DND-41 (cell line): ENCODE data around the gene FAM76B.

Source experiments
- ATAC-seq: fragments of 200-7000 bp; cut with Tn5 transposase; 3 replicates; pipeline ENCODE4 v1.9.1; 2021; ENCODE audit warnings: low read depth; ENCODE audit not compliant: insufficient read depth
- DNase-seq: peaks from one replicate; pipeline ENCODE4 v3.0.0-alpha.2; 2020
- H2AFZ ChIP-seq: 2 replicates; pipeline ENCODE4 v1.6.0; 2012; ENCODE audit warnings: low read depth, low read length
- H3K27ac ChIP-seq: 2 replicates; pipeline ENCODE4 v1.5.1; 2012; ENCODE audit warnings: low read length, inconsistent platforms
- H3K27me3 ChIP-seq: fragments of 200-600 bp; sonication (generic); 2 replicates; pipeline ENCODE4 v1.6.0; 2012; ENCODE audit warnings: low read length, mild to moderate bottlenecking, inconsistent platforms; ENCODE audit not compliant: insufficient read depth, poor library complexity
- H3K36me3 ChIP-seq: 2 replicates; pipeline ENCODE4 v1.5.1; 2012; ENCODE audit warnings: low read length, inconsistent platforms; ENCODE audit not compliant: insufficient read depth
- H3K4me1 ChIP-seq: 2 replicates; pipeline ENCODE4 v1.5.1; 2012; ENCODE audit warnings: mild to moderate bottlenecking, low read length; ENCODE audit not compliant: insufficient read depth
- H3K4me2 ChIP-seq: 2 replicates; pipeline ENCODE4 v1.6.0; 2012; ENCODE audit warnings: mild to moderate bottlenecking, moderate library complexity, low read length, inconsistent platforms; ENCODE audit not compliant: insufficient read depth
- H3K4me3 ChIP-seq, 2 experiments: fragments of 200-600 bp in 1 of 2; shearing (Covaris generic) in 1 of 2; 2 replicates each; pipeline ENCODE4 v1.5.1; 2012 to 2016; ENCODE audit warnings: inconsistent platforms in 2 of 2, low read length in 2 of 2, mild to moderate bottlenecking in 2 of 2, low read depth in 1 of 2, moderate library complexity in 1 of 2
- H3K79me2 ChIP-seq: 2 replicates; pipeline ENCODE4 v1.6.0; 2012; ENCODE audit warnings: low read length, inconsistent platforms; ENCODE audit not compliant: insufficient read depth
- H3K9ac ChIP-seq: 2 replicates; pipeline ENCODE4 v1.6.0; 2012; ENCODE audit warnings: low read depth, mild to moderate bottlenecking, inconsistent platforms, low read length, moderate library complexity
- H3K9me3 ChIP-seq: 2 replicates; pipeline ENCODE4 v1.5.1; 2012; ENCODE audit warnings: low read length, moderate library complexity, mild to moderate bottlenecking, inconsistent platforms; ENCODE audit not compliant: insufficient read depth, severe bottlenecking
- H4K20me1 ChIP-seq: 2 replicates; pipeline ENCODE4 v1.6.0; 2012; ENCODE audit warnings: low read length; ENCODE audit not compliant: insufficient read depth
- EZH2 ChIP-seq: IDR thresholded peaks from 3 replicates; pipeline ENCODE4 v1.6.1; 2012; ENCODE audit warnings: borderline replicate concordance, low read depth, mild to moderate bottlenecking, moderate library complexity, low read length, inconsistent platforms; ENCODE audit not compliant: severe bottlenecking
- TF ChIP-seq, protein P1 (sequence below): IDR thresholded peaks from 2 replicates; pipeline ENCODE4 v1.5.1; 2012; ENCODE audit warnings: borderline replicate concordance, low read length, moderate library complexity, mild to moderate bottlenecking; ENCODE audit not compliant: poor library complexity, severe bottlenecking; ENCODE audit errors: extremely low read depth

Gene FAM76B

DNA sequence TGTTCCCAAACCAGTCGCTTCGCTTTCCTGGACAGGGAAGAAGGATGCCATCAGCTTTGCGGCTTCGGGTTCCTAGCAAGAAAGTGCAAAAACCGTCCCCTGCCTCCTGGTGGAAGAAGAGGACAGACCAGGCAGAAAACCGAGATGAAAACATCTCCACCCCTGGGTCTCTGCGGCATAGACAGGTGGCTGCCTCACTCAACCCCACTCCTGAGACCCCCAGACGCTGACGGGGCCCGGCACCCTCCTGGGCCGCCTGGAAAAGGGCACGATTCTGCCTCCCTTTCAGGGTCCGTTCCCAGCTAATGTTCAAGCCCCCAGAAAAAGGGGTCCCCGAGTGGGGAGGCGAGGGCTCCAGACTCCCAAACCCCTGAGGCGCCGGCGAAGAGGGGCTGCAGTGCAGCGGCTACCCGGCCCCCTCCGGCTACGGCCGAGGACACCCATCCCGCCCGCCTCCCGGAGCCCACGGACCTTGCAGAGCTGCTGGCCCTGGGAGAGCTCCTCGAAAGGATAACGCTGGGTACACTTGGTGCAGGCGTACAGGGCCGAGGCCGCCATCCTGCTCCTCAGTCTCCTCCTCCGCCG, 569 bp downstream of the FAM76B start:
- H2AFZ ChIP-seq, result peak overlapping the region; percentile 93
- H3K27ac ChIP-seq, result peak overlapping the region; percentile 88
- H3K9ac ChIP-seq, result peak overlapping the region; percentile 86
- no peak for TF ChIP-seq EZH2
- TF ChIP-seq, protein P1, sequence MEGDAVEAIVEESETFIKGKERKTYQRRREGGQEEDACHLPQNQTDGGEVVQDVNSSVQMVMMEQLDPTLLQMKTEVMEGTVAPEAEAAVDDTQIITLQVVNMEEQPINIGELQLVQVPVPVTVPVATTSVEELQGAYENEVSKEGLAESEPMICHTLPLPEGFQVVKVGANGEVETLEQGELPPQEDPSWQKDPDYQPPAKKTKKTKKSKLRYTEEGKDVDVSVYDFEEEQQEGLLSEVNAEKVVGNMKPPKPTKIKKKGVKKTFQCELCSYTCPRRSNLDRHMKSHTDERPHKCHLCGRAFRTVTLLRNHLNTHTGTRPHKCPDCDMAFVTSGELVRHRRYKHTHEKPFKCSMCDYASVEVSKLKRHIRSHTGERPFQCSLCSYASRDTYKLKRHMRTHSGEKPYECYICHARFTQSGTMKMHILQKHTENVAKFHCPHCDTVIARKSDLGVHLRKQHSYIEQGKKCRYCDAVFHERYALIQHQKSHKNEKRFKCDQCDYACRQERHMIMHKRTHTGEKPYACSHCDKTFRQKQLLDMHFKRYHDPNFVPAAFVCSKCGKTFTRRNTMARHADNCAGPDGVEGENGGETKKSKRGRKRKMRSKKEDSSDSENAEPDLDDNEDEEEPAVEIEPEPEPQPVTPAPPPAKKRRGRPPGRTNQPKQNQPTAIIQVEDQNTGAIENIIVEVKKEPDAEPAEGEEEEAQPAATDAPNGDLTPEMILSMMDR, result peak; percentile 45
- no peaks in the 10 kb centered on the region for H3K27me3 ChIP-seq
- H4K20me1 ChIP-seq, result peaks cover 25% of the 10 kb centered on the region; the same call in 1 of the 2 replicates
- H3K79me2 ChIP-seq, result peaks cover 74% of the 10 kb centered on the region
- peak overlapping the region; percentile 85 to 91 for H3K4me3 ChIP-seq
- peak overlapping the region; percentile 75 for H3K4me2 ChIP-seq
- peaks cover 62% of the 10 kb centered on the region for H3K4me1 ChIP-seq
- peaks cover 38% of the 10 kb centered on the region for H3K36me3 ChIP-seq
- H3K9me3 ChIP-seq, result no peaks in the 10 kb centered on the region
- peak; percentile 57 for DNase-seq
- peak; percentile 8; the same call in 2 of the 3 replicates for ATAC-seq

GRCh38 chr11:95780544-95780943, 9.0 kb downstream of the FAM76B start:
- Histone ChIP-seq H3K9ac (no peak overlapping the region), H3K4me3 (no peak overlapping the region), H3K36me3 (peaks cover 95% of the 10 kb centered on the region), H2AFZ (no peak overlapping the region), H3K4me2 (no peak overlapping the region), H4K20me1 (no peaks in the 10 kb centered on the region; the same call in 1 of the 2 replicates), H3K27ac (no peak overlapping the region), H3K4me1 (peaks cover 15% of the 10 kb centered on the region; the same call in 1 of the 2 replicates), H3K27me3 (no peaks in the 10 kb centered on the region), H3K79me2 (peaks cover 30% of the 10 kb centered on the region), H3K9me3 (no peaks in the 10 kb centered on the region)
- no peak for ATAC-seq
- TF ChIP-seq, protein P1, result no peak
- no peak for TF ChIP-seq EZH2
- DNase-seq, result no peak

- no peak for ATAC-seq
- no peak overlapping the region for H3K9ac ChIP-seq
- H2AFZ ChIP-seq, result no peak overlapping the region
- peaks cover 5% of the 10 kb centered on the region; the same call in 1 of the 2 replicates for H3K4me1 ChIP-seq
- H3K4me3 ChIP-seq, result no peak overlapping the region
- no peaks in the 10 kb centered on the region for H3K27me3 ChIP-seq
- no peak overlapping the region for H3K4me2 ChIP-seq
- no peak for DNase-seq
- peaks cover 97% of the 10 kb centered on the region for H3K36me3 ChIP-seq
- H3K79me2 ChIP-seq, result peaks cover 16% of the 10 kb centered on the region
- H4K20me1 ChIP-seq, result no peaks in the 10 kb centered on the region; the same call in 1 of the 2 replicates
- H3K27ac ChIP-seq, result no peak overlapping the region
- TF ChIP-seq EZH2, result no peak
- TF ChIP-seq, protein P1, result no peak
- no peaks in the 10 kb centered on the region for H3K9me3 ChIP-seq
Observed at GRCh38 chr11:95778699-95779098, 10.9 kb downstream of the FAM76B start.
